HS-5 (cell line): ENCODE data around the gene AFF3.
"Not testable (repeated sequence)": the region's sequence is repeated elsewhere in the genome, so short reads cannot be mapped to it uniquely, and the experiment has no call there.

ENCODE experiments used
- DNase-seq: peaks from one replicate; pipeline ENCODE4 v3.0.0-alpha.2; 2012; ENCODE audit warnings: low read depth

The AFF3 gene

DNA sequence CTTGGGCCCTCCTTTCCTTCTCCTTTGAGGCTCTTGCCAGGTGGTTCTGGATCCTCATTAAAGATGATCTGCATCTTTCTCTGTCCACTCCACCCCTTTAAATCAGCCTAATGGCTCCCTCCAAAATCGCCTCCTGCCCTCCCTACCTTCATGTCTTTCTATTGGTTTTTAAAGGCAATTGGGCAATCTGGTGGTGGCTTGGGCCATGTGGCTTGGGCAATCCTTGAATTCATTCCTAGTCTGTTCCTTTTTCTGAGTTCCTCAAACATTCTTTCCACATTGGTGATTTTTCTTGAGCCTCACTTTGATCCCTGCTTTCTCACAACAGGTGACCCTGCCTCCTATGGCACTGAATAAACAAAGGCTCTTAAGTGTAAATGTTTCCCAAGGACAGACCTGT lies 386.3 kb downstream of the AFF3 start:
- no peak for DNase-seq

DNA sequence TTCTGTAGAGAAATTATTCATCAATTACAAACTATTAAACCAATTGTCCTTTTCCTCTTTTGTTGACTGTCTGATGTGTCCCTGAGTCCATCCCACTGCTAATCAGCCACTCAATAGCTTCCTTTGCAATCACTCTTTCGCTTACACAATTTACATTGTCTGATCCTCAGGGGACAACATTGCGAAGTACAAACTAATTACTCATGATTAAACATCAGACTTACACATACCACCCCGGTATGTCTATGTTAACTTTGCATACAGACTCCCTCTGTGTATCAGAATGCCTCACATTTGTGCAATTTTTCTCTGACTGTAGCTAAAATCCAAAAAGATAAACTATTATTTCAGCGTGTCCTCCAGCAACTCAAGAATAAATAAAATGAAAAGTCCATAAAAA lies 388.2 kb downstream of the AFF3 start:
- peak; percentile 99 for DNase-seq

DNA sequence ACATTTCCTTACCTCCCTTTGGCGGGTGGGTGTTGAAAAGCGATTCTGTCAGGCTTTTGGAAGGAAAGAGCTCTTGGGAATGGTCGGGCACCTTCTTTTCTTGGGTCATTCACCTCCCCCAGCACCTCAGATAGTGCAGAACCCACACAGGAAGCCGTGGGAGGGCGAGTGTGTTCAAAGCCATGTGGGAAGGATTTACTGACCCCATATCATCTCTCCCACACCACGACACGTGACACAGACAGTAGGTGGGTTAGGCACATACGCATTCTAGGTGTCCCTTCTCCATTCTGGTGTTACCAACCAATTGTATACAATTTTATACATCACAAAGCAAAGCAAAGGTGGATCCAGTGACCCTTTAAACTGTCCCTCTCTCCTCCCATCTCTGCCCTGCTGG lies 388.9 kb downstream of the AFF3 start:
- no peak for DNase-seq

DNA sequence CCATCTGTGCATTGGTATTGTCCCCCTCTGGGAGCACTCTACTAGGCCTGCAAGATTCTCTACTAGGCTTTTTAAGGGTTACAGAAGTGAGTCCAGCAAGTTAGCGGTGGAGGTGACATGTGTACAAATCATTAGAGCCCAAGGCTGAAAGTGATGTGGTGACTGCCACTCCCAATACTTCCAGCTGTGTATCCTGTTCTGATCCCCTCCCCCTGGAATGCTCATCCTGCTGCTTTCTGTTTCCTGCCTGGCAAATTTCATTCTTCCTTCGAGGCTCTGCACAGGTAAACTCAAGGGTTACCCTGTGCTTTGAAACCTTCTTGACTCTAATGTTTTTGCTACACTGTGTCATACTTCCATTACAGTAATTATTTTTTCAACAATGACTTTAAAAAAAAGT lies 394.0 kb downstream of the AFF3 start:
- no peak for DNase-seq

- no peak for DNase-seq
Measured at GRCh38 chr2:99747842-99748241, 394.5 kb downstream of the AFF3 start.

GRCh38 chr2:99743146-99743545 lies 399.2 kb downstream of the AFF3 start:
- DNase-seq: no peak

DNA sequence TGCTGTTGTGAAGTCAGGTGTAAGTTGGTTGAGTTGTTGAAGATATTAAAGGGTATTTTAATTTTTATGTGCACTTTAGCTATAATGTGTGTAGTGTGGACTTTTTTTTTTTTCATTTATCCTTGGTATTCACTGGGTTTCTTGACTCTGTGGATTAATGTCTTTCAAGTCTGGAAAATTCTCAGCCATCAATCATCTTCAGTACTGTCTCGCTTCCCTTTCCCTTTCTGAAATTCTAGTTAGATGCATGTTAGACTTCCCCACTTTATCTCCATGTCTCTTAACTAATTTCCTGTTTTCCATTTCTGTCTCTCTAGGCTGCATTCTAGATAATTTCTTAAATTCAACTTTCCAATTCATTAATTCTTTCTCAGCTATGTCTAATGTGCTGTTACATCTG lies 404.9 kb downstream of the AFF3 start:
- no peak for DNase-seq

DNA sequence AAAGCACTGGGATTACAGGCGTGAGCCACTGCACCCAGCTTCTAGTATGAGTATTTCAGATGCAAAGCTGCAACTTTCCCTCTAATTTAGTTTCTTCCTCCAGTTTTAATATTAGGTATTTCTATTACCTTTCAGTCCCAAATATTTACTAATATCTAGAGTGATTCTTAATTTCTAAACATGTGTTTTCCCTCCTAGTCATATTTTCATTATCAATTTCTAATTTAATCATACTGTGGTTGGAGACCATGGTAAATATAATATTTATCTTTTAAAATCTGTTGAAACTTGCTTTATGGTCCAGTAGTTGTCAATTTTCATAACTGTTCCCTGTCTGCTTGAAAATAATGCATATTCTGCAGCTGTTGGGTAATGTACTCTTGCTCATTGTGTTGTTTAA lies 406.6 kb downstream of the AFF3 start:
- DNase-seq: no peak

DNA sequence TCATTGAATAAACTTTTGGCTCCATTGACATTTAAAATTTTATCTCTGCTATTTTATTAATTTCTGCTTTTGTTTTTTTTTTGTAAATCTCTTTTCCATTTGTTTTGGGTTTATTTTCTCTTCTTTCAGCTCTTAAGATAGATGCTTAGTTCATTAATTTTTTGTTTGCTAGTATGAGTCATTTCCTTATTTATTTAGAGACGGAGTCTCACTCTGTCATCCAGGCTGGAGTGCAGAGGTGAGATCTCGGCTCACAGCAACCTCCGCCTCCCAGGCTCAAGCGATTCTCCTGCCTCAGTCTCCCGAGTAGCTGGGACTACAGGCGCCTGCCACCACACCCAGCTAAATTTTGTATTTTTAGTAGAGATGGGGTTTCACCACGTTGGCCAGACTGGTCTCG lies 407.1 kb downstream of the AFF3 start:
- DNase-seq: not testable (repeated sequence)

- DNase-seq: no peak
Measured at GRCh38 chr2:99734236-99734635, 408.2 kb downstream of the AFF3 start.

- no peak for DNase-seq
Measured at GRCh38 chr2:99729104-99730025, 413.0 kb downstream of the AFF3 start.

DNA sequence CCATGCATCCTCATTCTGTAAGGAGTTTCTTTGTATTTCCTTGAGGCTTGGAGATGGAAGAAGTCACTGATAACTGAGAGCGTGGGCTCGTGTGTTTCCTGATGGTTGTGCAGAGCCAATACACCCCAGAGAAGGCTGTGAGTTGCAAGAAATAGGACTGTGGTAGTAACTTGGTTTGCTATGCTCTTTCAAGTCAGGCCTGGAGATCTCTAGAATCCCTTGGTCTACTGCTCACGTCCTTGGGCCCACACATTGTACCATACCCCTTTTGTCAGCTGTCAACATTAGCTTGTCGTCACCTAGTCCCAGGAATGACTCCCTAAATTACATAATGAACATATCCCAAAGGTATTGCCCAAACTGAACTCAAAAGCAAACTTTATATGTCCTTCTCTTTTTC lies 414.2 kb downstream of the AFF3 start:
- no peak for DNase-seq

- DNase-seq: no peak
Measured at GRCh38 chr2:99727199-99727598, 415.2 kb downstream of the AFF3 start.

DNA sequence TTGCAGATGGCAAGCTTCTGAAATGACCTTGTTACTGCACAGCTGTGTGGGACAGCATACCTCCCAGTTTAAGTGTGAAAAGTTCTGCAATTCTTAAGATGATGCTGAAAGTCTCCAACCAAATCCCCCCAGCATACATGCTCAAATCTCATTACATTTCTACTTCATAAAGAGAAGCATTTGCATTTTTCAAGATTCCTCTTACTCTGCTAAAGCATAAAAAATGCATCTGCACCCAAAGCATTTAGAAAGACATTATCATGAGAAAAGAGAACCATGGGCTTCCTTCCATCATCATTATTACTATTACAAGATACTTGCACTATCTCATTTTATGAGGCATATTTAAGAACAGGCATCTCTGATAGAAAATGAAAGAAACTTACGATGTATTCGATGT lies 415.7 kb downstream of the AFF3 start:
- DNase-seq: no peak

- no peak for DNase-seq
Measured at GRCh38 chr2:99725820-99726219, 416.6 kb downstream of the AFF3 start.

GRCh38 chr2:99722476-99722875 lies 419.9 kb downstream of the AFF3 start:
- no peak for DNase-seq

GRCh38 chr2:99719102-99719501 lies 423.3 kb downstream of the AFF3 start:
- DNase-seq: no peak

DNA sequence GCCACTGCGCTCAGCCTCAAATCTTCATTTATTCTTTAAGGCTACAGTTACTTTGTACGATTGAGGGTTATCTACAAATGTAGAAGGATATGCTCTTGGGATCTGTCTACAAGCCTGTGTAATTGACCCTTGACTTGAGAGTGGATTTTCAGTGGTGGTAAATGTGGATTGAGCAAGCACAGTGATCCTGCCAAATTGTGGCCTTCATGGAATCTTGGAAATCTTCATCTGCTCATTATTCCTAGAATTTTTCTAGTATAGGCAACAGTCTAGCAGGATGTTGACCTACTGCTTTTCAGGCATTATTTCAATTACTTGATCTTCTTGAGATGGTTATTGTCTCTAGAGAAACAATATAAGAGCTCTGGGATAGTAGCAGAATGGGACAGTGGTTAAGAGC lies 426.4 kb downstream of the AFF3 start:
- no peak for DNase-seq

DNA sequence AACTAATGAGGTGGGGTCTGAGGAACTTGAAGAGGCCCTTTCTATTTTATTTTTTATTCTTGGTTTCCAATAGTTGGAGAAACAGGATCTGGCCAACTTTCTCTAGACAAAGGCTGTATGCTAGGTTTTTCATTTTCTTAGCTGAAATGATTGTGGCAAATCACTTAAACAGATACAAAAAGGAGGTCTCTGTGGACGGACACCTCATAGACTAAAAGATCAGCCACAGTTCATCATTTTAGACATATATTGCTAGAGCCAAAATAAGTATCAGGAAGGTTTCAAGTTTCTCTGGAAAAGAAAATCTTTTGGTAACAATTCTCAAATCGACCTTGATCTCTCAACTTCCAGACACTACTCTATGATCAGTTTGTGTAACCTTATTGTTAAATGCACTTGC lies 428.0 kb downstream of the AFF3 start:
- DNase-seq: no peak

DNA sequence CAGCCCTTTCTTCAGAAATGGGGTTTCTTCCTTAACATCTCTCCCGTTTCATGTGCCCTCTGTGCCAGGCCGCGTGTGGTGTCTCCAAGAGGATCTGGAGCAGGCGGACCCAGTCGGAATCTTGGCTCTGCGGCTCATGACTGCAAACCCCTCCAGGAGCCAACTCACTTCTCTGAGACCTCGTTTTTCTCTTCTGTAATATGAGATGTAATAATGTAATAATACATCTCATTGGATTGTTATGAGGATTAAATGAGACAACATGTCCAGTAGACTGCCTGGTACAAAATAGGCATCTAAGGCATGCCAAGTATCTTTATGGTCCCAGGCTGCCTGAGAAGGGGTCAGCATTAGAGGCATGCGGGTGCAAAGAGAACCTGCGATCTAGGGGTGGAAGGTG lies 431.2 kb downstream of the AFF3 start:
- no peak for DNase-seq

GRCh38 chr2:99710721-99711120 lies 431.7 kb downstream of the AFF3 start:
- DNase-seq: no peak

DNA sequence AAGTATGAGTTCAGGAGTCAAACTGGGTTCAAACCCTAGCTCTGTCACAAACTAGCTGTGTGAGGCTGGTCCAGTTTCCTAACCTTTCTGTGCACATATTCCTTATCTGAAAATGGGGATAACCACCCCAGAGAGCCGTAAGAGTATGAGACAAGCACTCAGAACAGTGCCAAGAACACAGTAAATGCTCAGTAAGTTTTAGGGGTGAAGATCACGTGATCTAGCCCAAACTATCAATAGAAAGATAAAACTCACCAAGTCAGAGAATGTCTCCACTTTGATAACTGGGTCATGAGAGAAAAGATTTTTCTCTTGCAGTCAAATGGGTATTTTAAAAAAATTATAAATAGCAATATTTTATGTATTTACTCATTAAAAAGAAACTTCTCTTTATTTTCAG lies 433.2 kb downstream of the AFF3 start:
- DNase-seq: no peak

DNA sequence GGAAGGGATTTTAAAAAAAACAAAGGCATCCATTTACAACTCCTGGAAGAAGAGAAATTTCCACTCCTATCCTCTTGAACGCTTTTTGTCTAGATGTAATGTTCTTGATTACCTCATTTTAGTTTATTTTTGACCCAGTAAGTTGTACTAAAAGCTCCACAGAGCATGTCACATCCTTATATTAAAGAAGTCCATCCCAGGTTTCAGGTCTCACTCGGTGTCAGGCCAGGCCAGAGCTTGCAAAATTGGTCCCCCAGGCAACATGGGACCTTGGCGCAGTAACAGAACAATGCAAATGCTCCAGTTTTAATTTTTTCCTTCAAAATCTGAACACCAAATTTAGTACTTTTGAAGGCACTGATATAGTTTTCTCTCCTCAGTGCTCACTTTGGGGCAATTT lies 434.2 kb downstream of the AFF3 start:
- no peak for DNase-seq

DNA sequence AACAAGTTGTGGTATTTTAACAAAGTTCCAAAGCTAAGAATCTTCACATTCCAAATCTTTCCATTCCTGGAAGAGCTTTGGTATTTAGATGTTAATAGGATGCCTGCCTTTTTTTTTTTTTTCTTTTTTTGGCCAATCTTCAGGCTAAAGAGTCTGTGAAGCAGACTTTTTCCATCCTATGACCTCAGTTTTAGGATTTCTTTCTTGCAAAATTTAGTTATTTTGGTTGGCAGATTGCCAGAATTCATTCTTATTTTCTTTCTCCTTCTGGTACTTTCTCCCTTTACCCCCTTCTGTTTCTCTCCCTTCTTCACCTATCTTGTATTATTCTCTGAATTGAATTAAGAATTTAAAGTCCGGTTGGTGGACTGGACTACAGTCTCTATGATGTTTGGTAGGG lies 434.8 kb downstream of the AFF3 start:
- no peak for DNase-seq
